Measurements from ENCODE around the gene RIT2.

DNA sequence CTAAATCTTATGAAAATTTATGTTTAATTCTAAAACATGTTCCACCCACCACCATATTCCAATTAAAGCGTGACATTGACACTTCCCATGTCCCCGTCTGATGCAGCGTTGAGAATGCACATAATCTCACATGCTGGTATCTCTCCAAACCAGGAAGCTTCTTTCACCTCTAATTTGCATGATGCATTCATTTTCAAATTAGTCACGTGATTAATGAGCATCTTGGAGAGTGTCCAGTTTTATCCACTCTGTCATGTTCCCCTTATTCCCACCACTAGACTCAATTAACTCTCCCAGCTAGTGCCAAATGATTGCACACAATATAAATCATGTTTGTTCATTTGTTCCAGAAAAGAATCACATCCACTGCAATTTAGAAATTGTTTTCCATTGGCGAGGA, 105.8 kb downstream of the RIT2 start:
- TF ChIP-seq POLR2A (IDR thresholded peaks at IDR 0.05): no peak
- TF ChIP-seq, protein P1, sequence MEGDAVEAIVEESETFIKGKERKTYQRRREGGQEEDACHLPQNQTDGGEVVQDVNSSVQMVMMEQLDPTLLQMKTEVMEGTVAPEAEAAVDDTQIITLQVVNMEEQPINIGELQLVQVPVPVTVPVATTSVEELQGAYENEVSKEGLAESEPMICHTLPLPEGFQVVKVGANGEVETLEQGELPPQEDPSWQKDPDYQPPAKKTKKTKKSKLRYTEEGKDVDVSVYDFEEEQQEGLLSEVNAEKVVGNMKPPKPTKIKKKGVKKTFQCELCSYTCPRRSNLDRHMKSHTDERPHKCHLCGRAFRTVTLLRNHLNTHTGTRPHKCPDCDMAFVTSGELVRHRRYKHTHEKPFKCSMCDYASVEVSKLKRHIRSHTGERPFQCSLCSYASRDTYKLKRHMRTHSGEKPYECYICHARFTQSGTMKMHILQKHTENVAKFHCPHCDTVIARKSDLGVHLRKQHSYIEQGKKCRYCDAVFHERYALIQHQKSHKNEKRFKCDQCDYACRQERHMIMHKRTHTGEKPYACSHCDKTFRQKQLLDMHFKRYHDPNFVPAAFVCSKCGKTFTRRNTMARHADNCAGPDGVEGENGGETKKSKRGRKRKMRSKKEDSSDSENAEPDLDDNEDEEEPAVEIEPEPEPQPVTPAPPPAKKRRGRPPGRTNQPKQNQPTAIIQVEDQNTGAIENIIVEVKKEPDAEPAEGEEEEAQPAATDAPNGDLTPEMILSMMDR (IDR thresholded peaks at IDR 0.05): no peak
